ENCODE measurements around the gene OR2A1.
"Not testable (repeated sequence)": the region's sequence is repeated elsewhere in the genome, so short reads cannot be mapped to it uniquely, and the experiment has no call there.

- TF ChIP-seq CTCF (conservative IDR thresholded peaks at IDR 0.05; ENCODE audit: low read depth, low read length); EZH2 (IDR thresholded peaks at IDR 0.05; ENCODE audit: low read length, unreplicated experiment); EZH2phosphoT487 (IDR thresholded peaks at IDR 0.05; ENCODE audit: borderline replicate concordance, low read length): not testable (repeated sequence)
Measured at GRCh38 chr7:144365523-144365922, 53.3 kb downstream of the OR2A1 start.

Data from PC-3 (cell line).